Endothelial cell of umbilical vein (primary cell): ENCODE data around the gene FGA. TPM values are rescaled to one million over a fixed set of nuclear protein-coding genes. Genes with fewer than 3 reads are reported as not detected.

ENCODE experiments used
- BruUV-seq: library from RNA; stranded (reverse); fragments of 400-500 nt; replicated peaks from 2 replicates; lab custom pipeline; 2021; lab: Mats Ljungman, UMichigan
- CTCF ChIA-PET: fragments of 300-600, 350-600 bp; sonication (Branson Sonifier 250); formaldehyde crosslinking; loops from one replicate; lab custom pipeline; 2021; ENCODE audit warnings: antibody characterized with exemption, inconsistent platforms; lab: Charles Lee
- POLR2A ChIA-PET: fragments of 300-600, 350-600 bp; sonication (Branson Sonifier 250); formaldehyde crosslinking; loops from one replicate; lab custom pipeline; 2021; ENCODE audit warnings: antibody characterized with exemption, inconsistent platforms; lab: Charles Lee
- DNase-seq: peaks from one replicate; pipeline ENCODE4 v3.0.0-alpha.2; 2011; ENCODE audit warnings: low read depth, low spot score
- FAIRE-seq: peaks from 2 replicates; lab custom pipeline; 2011; peaks lifted over from hg19 to GRCh38; lab: Jason Lieb, UNC
- H2AFZ ChIP-seq: 2 replicates; pipeline ENCODE4 v1.6.0; 2012; ENCODE audit warnings: low read depth, low read length, control low read depth, inconsistent platforms
- H3K27ac ChIP-seq: 2 replicates; pipeline ENCODE4 v1.5.1; 2011; ENCODE audit warnings: low read depth, mild to moderate bottlenecking, control low read depth, low read length, moderate library complexity; ENCODE audit not compliant: insufficient read depth
- H3K27me3 ChIP-seq, 2 experiments: 2 replicates each; pipeline versions ENCODE4 v1.6.0 to v1.6.1; 2011; ENCODE audit warnings: low read length in 2 of 2, mixed read lengths in 1 of 2; ENCODE audit not compliant: control insufficient read depth in 2 of 2, insufficient read depth in 2 of 2
- H3K36me3 ChIP-seq, 2 experiments: 2 replicates in 1 of 2; 3 replicates in 1 of 2; pipeline ENCODE4 v1.5.1; 2011; ENCODE audit warnings: low read length in 2 of 2, mild to moderate bottlenecking in 1 of 2, moderate library complexity in 1 of 2; ENCODE audit not compliant: control insufficient read depth in 2 of 2, insufficient read depth in 2 of 2; ENCODE audit errors: extremely low read depth in 1 of 2
- H3K4me1 ChIP-seq: 3 replicates; pipeline ENCODE4 v1.5.1; 2011; ENCODE audit warnings: mild to moderate bottlenecking, low read length; ENCODE audit not compliant: control insufficient read depth, insufficient read depth; ENCODE audit errors: extremely low read depth
- H3K4me2 ChIP-seq: 2 replicates; pipeline ENCODE4 v1.6.1; 2011; ENCODE audit warnings: low read length, control low read depth, mixed read lengths; ENCODE audit not compliant: insufficient read depth
- H3K4me3 ChIP-seq, 3 experiments: fragments of 200-600 bp in 1 of 3; sonication (generic), shearing (Covaris generic) in 1 of 3; replicated peaks in 1 of 3; 2 replicates each; pipeline ENCODE4 v1.5.1; 2011 to 2016; ENCODE audit warnings: control low read depth in 3 of 3, low read length in 3 of 3, mild to moderate bottlenecking in 2 of 3, inconsistent platforms in 1 of 3, low read depth in 1 of 3, moderate library complexity in 1 of 3; ENCODE audit not compliant: insufficient read depth in 1 of 3
- H3K79me2 ChIP-seq: 2 replicates; pipeline ENCODE4 v1.6.0; 2012; ENCODE audit warnings: low read length, inconsistent platforms; ENCODE audit not compliant: control insufficient read depth, insufficient read depth
- H3K9ac ChIP-seq: replicated peaks from 2 replicates; pipeline ENCODE3; 2011; ENCODE audit warnings: low read length, control low read depth; ENCODE audit not compliant: insufficient read depth; ENCODE audit errors: extremely low read depth
- H3K9me1 ChIP-seq: replicated peaks from 3 replicates; pipeline ENCODE4 v1.6.0; 2011; ENCODE audit warnings: mild to moderate bottlenecking, low read length; ENCODE audit not compliant: control insufficient read depth, insufficient read depth; ENCODE audit errors: extremely low read depth
- H3K9me3 ChIP-seq: replicated peaks from 2 replicates; pipeline ENCODE4 v1.5.1; 2012; ENCODE audit warnings: low read length, inconsistent platforms; ENCODE audit not compliant: control insufficient read depth, insufficient read depth
- H4K20me1 ChIP-seq: replicated peaks from 2 replicates; pipeline ENCODE3; 2011; ENCODE audit warnings: mild to moderate bottlenecking, low read length; ENCODE audit not compliant: control insufficient read depth, insufficient read depth; ENCODE audit errors: extremely low read depth
- CTCF ChIP-seq, 2 donors: IDR thresholded peaks; 1 replicate in 1 of 2; 2 replicates in 1 of 2; pipeline ENCODE4 v1.5.1; 2011; ENCODE audit warnings: low read length in 2 of 2, mild to moderate bottlenecking in 2 of 2, moderate library complexity in 2 of 2, control low read depth in 1 of 2, inconsistent platforms in 1 of 2, low read depth in 1 of 2; ENCODE audit not compliant: insufficient read depth in 1 of 2; ENCODE audit errors: extremely low read depth in 1 of 2
- EZH2 ChIP-seq: IDR thresholded peaks from 2 replicates; pipeline ENCODE4 v1.6.1; 2012; ENCODE audit warnings: borderline replicate concordance, low read depth, mild to moderate bottlenecking, moderate library complexity, low read length, inconsistent platforms; ENCODE audit not compliant: severe bottlenecking
- FOS ChIP-seq: IDR thresholded peaks from 2 replicates; pipeline ENCODE4 v1.6.1; 2011; ENCODE audit warnings: mild to moderate bottlenecking, low read length, moderate library complexity, borderline replicate concordance; ENCODE audit not compliant: insufficient read depth
- GATA2 ChIP-seq: IDR thresholded peaks from 2 replicates; pipeline ENCODE4 v1.7.0; 2011; ENCODE audit warnings: low read depth, mild to moderate bottlenecking, moderate library complexity, mixed read lengths, low read length; ENCODE audit not compliant: insufficient read length, insufficient read depth
- JUN ChIP-seq: IDR thresholded peaks from 2 replicates; pipeline ENCODE4 v1.6.1; 2011; ENCODE audit warnings: borderline replicate concordance, low read depth; ENCODE audit not compliant: insufficient read length, insufficient read depth
- MAX ChIP-seq: IDR thresholded peaks from 2 replicates; pipeline ENCODE4 v1.6.1; 2011; ENCODE audit not compliant: insufficient read depth, insufficient read length
- MYC ChIP-seq: IDR thresholded peaks from one replicate; pipeline ENCODE4 v1.6.1; 2011; ENCODE audit warnings: mild to moderate bottlenecking, low read depth, low read length
- POLR2A ChIP-seq: IDR thresholded peaks from 2 replicates; pipeline ENCODE4 v1.6.1; 2012; ENCODE audit warnings: low read depth, mild to moderate bottlenecking, control low read depth, low read length
- POLR2AphosphoS5 ChIP-seq: IDR thresholded peaks from 2 replicates; pipeline ENCODE4 v1.6.1; 2012; ENCODE audit warnings: low read depth, mild to moderate bottlenecking, control low read depth, low read length, moderate library complexity; ENCODE audit not compliant: insufficient read depth
- dilution Hi-C: fragments of 300-500 bp; cut with MboI; formaldehyde crosslinking; loops from one replicate; pipeline ENCODE4 v1.15.0; 2019; ENCODE audit warnings: low sequenced_read_pairs; ENCODE audit not compliant: extremely low pct_ligation_motif_present
- intact Hi-C: fragments of 100-400 bp; cut with micrococcal nuclease; formaldehyde crosslinking; loops from one replicate; pipeline ENCODE4 v1.10.0; 2022
- polyA plus RNA-seq, 4 experiments: library from polyadenylated mRNA; depleted of rRNA in 3 of 4; stranded (reverse) in 3 of 4; unstranded in 1 of 4; fragments of >200 nt; gene quantifications; 2 replicates each; pipeline versions ENCODE4 v1.2.1 to v1.2.3, GENCODE V29; 2011 to 2012; ENCODE audit warnings: missing spikeins in 1 of 4
- small RNA-seq: library from RNA; depleted of rRNA; stranded (forward); fragments of <200 nt; gene quantifications from one replicate; pipeline ENCODE3, GENCODE V24; 2012; ENCODE audit warnings: low replicate concordance, low read depth; ENCODE audit not compliant: insufficient read depth, insufficient read length
- total RNA-seq: library from RNA; stranded (reverse); gene quantifications from 2 replicates; pipeline ENCODE4 v1.2.3, GENCODE V29; 2021

Gene FGA
- total and polyA plus RNA-seq, 2 donors (not counting 3 experiments of a cell fraction or from before 2014, with no cell fraction given) = not detected

GRCh38 chr4:154542271-154542879, 48.2 kb downstream of the FGA start:
- CTCF ChIA-PET = no interaction called here
- no peaks in the 10 kb centered on the region for H3K27me3 ChIP-seq
- H4K20me1 ChIP-seq = no peaks in the 10 kb centered on the region
- no peaks in the 10 kb centered on the region for H3K9me3 ChIP-seq
- H2AFZ ChIP-seq = no peak overlapping the region
- H3K79me2 ChIP-seq = peaks cover 2% of the 10 kb centered on the region
- intact Hi-C loops = no loop called here
- POLR2A ChIA-PET = no interaction called here
- dilution Hi-C loops = no loop called here
- no peak for TF ChIP-seq POLR2AphosphoS5
- no peak for TF ChIP-seq GATA2
- TF ChIP-seq MAX = no peak
- no peak for TF ChIP-seq MYC
- no peak for TF ChIP-seq CTCF (IDR thresholded peaks at IDR 0.05; ENCODE audit: extremely low read depth in 1 of 2, insufficient read depth in 1 of 2, low read depth in 1 of 2, low read length in 2 of 2)
- no peak for TF ChIP-seq EZH2
- no peak for TF ChIP-seq POLR2A
- no peak for TF ChIP-seq FOS
- TF ChIP-seq JUN = no peak
- H3K4me2 ChIP-seq = no peak overlapping the region
- BruUV-seq = no TSS peak
- no peak overlapping the region for H3K9ac ChIP-seq
- peaks cover 8 to 33% of the 10 kb centered on the region in 2 experiments for H3K36me3 ChIP-seq
- H3K4me1 ChIP-seq = no peaks in the 10 kb centered on the region
- FAIRE-seq (no peak), DNase-seq (no peak)
- no peaks in the 10 kb centered on the region for H3K9me1 ChIP-seq
- H3K4me3 ChIP-seq = no peak overlapping the region
- no peak overlapping the region for H3K27ac ChIP-seq

Small RNAs within 50 kb of the gene (small RNA-seq; reads per million reads assigned to genes)
- gene RNU6-1285P = not detected

Other genes starting within 250 kb of the FGA start
- gene DCHS2, start 98.9 kb downstream of the FGA start, total RNA-seq = not detected in 2 replicates
- not detected in 2 replicates for gene DCHS2, start 98.9 kb downstream of the FGA start, polyA plus RNA-seq
- 89.1 and 91.9 TPM in 2 replicates for gene PLRG1, start 40.3 kb downstream of the FGA start, total RNA-seq
- gene PLRG1, start 40.3 kb downstream of the FGA start, polyA plus RNA-seq = 48.9 and 50.9 TPM in 2 replicates
- gene FGB, start 27.7 kb downstream of the FGA start, total RNA-seq = not detected in 2 replicates
- not detected in 2 replicates for gene FGB, start 27.7 kb downstream of the FGA start, polyA plus RNA-seq
- not detected in 2 replicates for gene FGG, start 21.9 kb upstream of the FGA start, total RNA-seq
- gene FGG, start 21.9 kb upstream of the FGA start, polyA plus RNA-seq = not detected in 2 replicates
- not detected in 2 replicates for gene LRAT, start 153.3 kb upstream of the FGA start, total RNA-seq
- gene LRAT, start 153.3 kb upstream of the FGA start, polyA plus RNA-seq = not detected in 2 replicates
- not detected in 2 replicates for gene RBM46, start 190.5 kb upstream of the FGA start, total RNA-seq
- gene RBM46, start 190.5 kb upstream of the FGA start, polyA plus RNA-seq = 0.03 TPM in 1 of 2 replicates, not detected in the other